HUES64 (cell line): Measurements from ENCODE around the gene TLE5.

Source experiments
- H3K27ac ChIP-seq: 2 replicates; pipeline ENCODE4 v1.7.0; 2013; ENCODE audit warnings: low read depth, low read length, inconsistent platforms
- H3K27me3 ChIP-seq: 2 replicates; pipeline ENCODE4 v1.6.1; 2013; ENCODE audit warnings: mild to moderate bottlenecking, low read length; ENCODE audit not compliant: insufficient read depth
- H3K36me3 ChIP-seq: 2 replicates; pipeline ENCODE4 v1.6.1; 2013; ENCODE audit warnings: mild to moderate bottlenecking, low read length; ENCODE audit not compliant: insufficient read depth
- H3K4me1 ChIP-seq: 2 replicates; pipeline ENCODE4 v1.6.1; 2013; ENCODE audit warnings: mild to moderate bottlenecking, low read length, moderate library complexity; ENCODE audit not compliant: insufficient read depth
- H3K4me3 ChIP-seq: 2 replicates; pipeline ENCODE4 v1.5.1; 2013; ENCODE audit warnings: mild to moderate bottlenecking, low read length, moderate library complexity
- H3K9ac ChIP-seq: 2 replicates; pipeline ENCODE4 v1.6.1; 2013; ENCODE audit warnings: mild to moderate bottlenecking, low read depth, low read length
- H3K9me3 ChIP-seq: 2 replicates; pipeline ENCODE4 v1.6.1; 2013; ENCODE audit warnings: low read depth, low read length; ENCODE audit not compliant: insufficient read depth
- WGBS: fragments of 150-250, 120-280 bp; methylation state at CpG from one replicate; pipeline ENCODE4 v1.1.7; 2013; ENCODE audit warnings: missing lambda C conversion rate; 5-methylcytosine and 5-hydroxymethylcytosine counted together

TLE5 gene

DNA sequence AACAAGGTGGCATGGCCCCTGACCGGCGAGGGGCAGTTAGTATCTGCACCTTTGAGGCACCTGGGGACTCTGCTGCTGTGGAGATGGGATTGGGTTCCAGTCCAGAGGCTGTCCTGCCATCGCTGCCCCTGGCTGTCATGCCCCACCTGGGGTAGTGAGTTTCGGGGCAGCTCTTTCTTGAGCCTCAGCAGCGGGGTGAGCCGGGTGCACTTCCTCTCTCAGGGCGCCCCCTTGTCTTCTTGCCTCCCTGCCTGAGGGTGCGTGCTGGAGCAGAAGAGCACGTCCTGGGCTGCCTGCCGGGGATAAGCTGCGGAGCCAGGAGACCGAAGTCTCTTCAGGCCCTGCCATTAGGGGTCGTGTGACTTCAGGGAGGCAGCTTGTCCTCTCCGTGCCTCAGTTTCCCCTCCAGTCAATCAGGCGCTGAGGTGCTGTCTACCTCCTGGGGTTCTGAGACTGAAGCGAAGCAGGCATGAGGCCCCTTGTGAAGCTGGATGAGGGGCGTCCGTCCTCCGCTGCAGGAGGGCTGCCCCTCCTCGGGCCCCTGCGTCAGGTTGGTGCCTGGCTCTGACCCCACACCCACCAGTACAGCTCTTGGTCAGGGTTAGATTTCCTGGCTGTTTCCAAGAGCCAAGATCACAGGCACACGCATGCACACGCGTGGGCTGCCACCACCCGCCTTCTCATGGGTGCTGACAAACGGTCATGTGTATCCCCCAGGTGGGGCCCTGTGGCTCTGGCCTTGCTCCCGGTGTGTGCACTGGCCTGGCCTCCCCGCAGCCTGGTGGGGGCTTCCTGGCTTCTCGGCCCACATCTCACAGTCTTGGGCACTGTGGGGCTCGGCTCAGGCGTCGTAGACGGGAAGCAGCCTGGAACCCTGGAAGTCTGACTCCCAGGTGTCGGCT lies 40.2 kb upstream of the TLE5 start:
- 93% methylated on average over 34 of the region's 34 CpGs for WGBS
- Histone ChIP-seq H3K4me3 (no peak overlapping the region), H3K9ac (no peak overlapping the region), H3K4me1 (no peaks in the 10 kb centered on the region), H3K36me3 (no peaks in the 10 kb centered on the region), H3K27ac (no peak overlapping the region), H3K9me3 (no peaks in the 10 kb centered on the region), H3K27me3 (no peaks in the 10 kb centered on the region)

DNA sequence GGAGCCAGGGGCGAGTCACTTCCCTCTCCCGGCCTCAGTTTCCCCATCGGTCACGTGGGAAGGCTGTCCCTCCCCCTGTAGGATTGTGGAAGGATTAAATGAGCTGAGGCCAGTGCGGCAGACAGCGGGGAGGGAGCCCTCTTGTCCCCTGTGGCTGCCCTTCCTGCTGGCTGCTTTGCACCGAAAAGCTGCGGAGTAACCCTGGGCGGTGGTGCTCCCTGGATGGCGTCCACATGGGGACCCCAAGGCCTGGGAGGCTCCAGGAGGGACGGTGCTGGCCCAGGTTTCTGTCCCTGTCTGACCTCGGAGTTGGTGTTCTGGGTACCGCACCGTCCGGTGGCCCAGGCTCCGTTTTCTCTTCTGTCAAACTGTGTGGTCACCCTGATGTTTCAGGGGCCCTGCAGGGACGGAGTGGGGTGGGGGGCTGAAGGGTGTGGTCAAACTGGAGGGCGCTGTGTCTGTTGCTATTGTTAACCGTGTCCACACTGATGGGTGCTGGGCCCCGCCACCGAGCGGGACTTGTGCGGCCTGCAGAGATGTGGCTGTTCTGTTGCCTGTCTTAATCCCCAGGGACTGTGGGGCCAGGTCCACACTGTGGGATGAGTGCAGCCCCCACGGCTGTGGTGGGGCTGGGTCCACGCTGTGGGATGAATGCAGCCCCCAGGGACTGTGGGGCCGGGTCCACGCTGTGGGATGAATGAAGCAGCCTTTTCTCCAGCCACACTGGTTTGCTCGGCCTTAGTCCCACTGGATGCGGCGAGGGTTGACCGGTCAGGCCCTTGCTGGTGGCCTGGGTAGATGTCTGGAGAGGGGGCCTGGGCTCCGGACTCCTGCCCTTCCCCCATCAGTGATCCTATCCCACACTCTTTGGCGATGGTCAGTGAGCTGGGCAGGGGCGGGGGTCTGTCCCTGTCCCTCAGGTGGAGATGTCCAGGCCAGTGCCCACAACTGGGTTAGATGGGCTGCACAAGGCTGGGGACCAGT lies 38.7 kb upstream of the TLE5 start:
- Histone ChIP-seq H3K4me1 (0 out of 2 replicates have a peak, but pooled peaks cover 4% of the 10 kb centered on the region), H3K9ac (no peak overlapping the region), H3K27ac (no peak overlapping the region), H3K4me3 (no peak overlapping the region), H3K9me3 (no peaks in the 10 kb centered on the region), H3K27me3 (no peaks in the 10 kb centered on the region), H3K36me3 (no peaks in the 10 kb centered on the region)
- 88% methylated on average over 34 of the region's 34 CpGs for WGBS

DNA sequence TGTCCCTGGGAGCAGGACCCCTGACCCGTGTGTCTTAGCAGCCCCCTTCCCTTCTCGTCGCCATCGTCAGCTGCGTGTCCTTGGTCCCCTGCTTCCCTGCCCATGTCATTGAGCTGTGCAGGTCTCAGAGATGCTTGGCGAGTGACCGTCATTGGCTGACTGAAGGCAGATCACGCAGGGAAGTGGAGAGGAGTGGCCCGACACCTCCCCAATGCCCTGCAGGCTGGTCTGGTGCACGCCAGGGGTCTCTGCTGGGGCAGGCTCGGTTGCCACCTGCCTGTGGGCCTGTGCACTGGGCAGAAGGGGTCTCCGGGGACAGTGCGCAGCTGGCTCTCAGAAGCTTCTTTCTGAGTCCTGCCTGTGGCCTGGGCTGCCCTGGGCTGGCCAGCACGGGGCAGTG lies 38.0 kb upstream of the TLE5 start:
- H3K27me3 ChIP-seq = no peaks in the 10 kb centered on the region
- 94% methylated on average over 14 of the region's 14 CpGs for WGBS
- no peaks in the 10 kb centered on the region for H3K9me3 ChIP-seq
- H3K4me1 ChIP-seq = peaks cover 8% of the 10 kb centered on the region; the same call in 1 of the 2 replicates
- no peak overlapping the region for H3K4me3 ChIP-seq
- no peak overlapping the region for H3K9ac ChIP-seq
- H3K27ac ChIP-seq = no peak overlapping the region
- H3K36me3 ChIP-seq = no peaks in the 10 kb centered on the region

DNA sequence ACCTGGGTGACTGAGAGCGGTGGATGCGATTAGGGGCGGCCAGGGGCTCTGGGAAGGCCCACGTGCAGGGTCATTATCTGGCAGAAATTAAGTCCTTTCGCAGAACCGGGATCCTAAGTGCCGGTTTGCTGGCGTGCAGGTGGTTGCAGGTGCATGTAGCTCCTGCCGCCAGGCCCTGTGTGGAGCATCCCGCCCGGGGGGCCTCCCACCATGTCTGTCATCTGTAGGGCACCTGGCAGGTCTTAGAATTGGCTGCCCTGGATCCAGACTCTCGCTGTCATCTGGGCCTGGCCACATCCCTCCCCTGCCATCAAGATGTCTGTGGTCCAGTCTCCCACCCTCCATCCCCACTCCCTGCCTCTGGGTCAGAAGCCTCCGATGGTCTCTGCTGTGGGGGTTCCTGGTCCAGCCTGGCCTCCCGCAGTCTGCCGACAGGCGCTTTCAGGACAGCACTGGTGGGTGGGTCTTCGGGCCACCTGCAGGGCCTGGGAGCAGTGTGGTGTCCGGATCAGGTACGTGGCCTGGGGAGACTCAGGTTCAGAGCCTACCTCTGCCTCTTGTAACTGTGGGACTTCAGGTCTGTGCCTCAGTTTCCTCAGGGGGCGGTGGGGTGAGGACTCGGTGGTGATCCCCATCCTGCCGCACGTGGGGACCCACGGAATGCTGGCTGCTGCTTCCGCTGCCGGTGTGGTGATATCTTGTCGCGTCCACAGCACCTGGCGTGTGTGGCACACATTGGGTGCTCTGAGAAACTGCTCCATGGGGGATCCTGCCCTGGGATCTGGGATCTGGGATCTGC lies 37.3 kb upstream of the TLE5 start:
- Histone ChIP-seq H3K27ac (no peak overlapping the region), H3K4me3 (no peak overlapping the region), H3K4me1 (peaks cover 11% of the 10 kb centered on the region; the same call in 1 of the 2 replicates), H3K27me3 (no peaks in the 10 kb centered on the region), H3K9me3 (no peaks in the 10 kb centered on the region), H3K36me3 (no peaks in the 10 kb centered on the region), H3K9ac (no peak overlapping the region)
- 93% methylated on average over 29 of the region's 29 CpGs for WGBS

DNA sequence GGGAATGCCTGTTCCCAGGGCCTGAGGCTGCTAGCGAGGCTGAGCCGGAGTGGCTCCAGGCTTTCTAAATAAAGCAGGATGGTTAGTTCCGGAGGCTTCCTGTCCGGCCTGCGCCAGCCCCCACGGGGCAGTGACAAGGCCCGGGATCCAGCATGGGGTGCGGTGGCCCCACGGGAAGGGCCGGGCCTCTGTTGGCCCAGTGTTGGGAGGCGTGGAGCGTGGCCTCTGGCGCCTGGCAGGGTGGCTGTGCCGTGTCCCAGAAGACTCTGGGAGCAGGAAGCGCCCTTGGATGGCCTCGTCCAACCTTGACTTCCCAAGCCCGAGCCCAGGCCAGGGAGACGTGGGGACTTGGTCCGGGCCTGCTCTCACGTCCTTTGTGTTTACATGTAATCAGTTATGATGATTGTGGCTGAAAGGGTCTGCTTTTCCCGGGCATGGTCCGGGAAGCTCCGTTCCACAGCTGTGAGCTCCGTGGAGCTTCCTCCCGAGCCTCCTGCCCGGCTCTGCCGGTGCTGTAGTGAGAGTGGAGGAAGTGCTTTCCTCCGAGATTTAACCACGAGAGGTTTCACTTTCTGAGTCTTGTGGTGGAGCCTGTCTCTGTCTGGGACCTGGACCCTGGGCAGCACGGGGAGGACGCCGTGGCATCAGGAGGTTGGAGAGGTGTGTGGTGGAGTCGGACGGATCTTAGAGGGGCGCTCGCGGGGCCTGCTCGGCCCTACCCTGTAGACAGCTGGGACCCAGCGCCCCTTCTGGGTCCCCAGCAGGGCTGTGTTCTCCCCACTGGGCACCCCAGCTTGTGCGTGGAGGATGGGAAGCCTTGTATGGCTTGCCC lies 36.4 kb upstream of the TLE5 start:
- WGBS = 92% methylated on average over 40 of the region's 40 CpGs
- Histone ChIP-seq H3K4me3 (no peak overlapping the region), H3K4me1 (peaks cover 11% of the 10 kb centered on the region; the same call in 1 of the 2 replicates), H3K9me3 (no peaks in the 10 kb centered on the region), H3K9ac (no peak overlapping the region), H3K27me3 (no peaks in the 10 kb centered on the region), H3K27ac (no peak overlapping the region), H3K36me3 (no peaks in the 10 kb centered on the region)

DNA sequence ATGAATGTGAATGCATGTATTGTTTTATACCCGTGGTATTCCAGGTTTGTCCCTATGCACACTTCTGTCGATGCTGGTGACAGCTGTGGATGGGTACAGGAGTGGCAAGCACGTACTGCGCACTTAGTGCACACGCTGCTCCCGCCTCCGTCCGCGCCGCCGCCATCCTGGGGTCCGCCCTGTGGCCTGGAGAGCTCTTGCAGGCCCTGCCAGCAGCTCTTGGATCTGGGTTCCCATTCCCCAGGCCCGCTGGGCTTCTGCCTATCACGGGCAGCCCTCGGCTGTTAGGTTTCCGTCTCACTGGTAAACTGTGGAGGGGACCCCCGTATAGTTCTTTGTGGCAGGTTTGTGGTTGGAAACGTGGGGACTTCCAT lies 35.8 kb upstream of the TLE5 start:
- Histone ChIP-seq H3K27me3 (no peaks in the 10 kb centered on the region), H3K9me3 (no peaks in the 10 kb centered on the region), H3K4me3 (no peak overlapping the region), H3K27ac (no peak overlapping the region), H3K36me3 (no peaks in the 10 kb centered on the region), H3K9ac (no peak overlapping the region), H3K4me1 (peaks cover 11% of the 10 kb centered on the region; the same call in 1 of the 2 replicates)
- WGBS = 88% methylated on average over 18 of the region's 18 CpGs

DNA sequence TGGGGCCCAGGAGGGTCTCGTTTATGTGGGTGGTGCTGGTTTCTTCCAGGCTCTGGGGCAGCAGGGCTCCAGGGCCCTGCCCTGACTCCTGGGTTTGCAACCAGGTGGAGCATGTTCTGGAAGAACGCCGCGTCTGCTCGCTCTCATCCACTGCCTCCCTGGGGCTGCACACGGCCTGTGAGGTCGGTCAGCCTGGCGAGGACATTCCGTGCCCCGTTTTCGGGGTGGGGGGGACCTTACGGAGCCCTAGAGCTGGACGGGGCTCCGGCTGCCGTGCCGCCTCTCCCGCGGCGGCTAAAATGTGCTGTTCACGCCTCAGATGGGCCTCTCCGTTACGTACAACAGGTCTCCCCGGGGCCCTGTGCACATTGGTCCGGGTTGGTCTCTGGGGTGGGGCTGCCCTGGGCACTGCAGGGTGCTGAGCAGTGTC lies 35.2 kb upstream of the TLE5 start:
- Histone ChIP-seq H3K9me3 (no peaks in the 10 kb centered on the region), H3K27me3 (no peaks in the 10 kb centered on the region), H3K27ac (no peak overlapping the region), H3K4me3 (no peak overlapping the region), H3K36me3 (no peaks in the 10 kb centered on the region), H3K4me1 (peaks cover 11% of the 10 kb centered on the region; the same call in 1 of the 2 replicates), H3K9ac (no peak overlapping the region)
- WGBS = 95% methylated on average over 24 of the region's 24 CpGs

DNA sequence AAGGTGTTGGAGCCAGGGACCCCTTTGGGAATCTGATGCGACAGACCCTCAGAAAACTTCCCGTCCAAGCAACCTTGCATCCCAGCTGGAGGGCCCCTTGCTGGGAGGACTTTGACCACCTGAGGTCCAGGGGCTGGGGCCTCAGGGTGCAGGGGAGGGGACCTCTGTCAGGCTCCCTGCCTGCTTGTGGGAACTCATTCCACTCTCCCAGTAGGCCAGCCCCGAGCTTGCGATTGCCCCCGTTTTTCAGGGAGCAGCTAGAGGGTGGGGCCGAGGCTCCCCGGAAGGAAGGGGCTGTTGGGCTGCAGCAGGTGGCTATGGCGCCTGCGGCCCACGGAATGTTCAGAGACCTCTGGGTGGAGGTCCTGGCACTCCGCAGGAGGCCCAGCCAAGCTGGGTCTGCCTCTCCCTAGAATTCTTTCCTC lies 34.6 kb upstream of the TLE5 start:
- no peak overlapping the region for H3K27ac ChIP-seq
- no peak overlapping the region for H3K9ac ChIP-seq
- WGBS = 89% methylated on average over 11 of the region's 11 CpGs

DNA sequence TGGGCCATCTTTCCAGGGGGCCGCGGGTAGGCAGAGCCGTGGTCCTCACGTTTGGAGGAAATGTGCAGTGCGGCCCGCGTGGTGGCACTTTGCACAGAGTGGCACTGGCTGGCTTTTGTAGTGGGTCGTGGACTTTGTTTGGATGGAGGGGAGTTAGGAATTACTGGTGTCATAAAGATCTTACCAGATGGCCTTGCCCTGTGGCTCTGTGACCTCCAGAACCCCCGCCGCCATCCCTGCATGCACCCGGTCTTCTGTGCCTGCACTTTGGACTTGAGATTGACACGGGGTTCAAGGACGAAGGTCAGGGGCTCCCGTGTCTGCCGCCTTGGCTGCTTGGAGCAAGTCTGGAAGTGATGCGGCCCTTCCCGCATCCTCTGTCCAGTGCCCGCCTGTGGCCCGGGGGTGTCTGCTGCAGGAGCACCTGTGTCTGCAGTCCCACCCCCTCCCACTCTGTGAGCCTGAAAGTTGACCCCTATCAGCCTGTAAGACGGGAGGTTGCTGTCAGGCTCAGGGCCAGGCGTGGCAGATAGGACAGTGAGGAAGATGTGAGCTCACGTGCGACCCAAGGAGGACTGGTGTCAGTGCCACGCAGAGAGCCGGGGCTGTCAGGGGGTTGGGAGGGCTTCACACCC lies 34.1 kb upstream of the TLE5 start:
- 65% methylated on average over 25 of the region's 25 CpGs for WGBS
- Histone ChIP-seq H3K9me3 (no peaks in the 10 kb centered on the region), H3K27ac (no peak overlapping the region), H3K36me3 (no peaks in the 10 kb centered on the region), H3K4me1 (peaks cover 11% of the 10 kb centered on the region; the same call in 1 of the 2 replicates), H3K4me3 (peak overlapping the region; percentile 89), H3K9ac (peak overlapping the region; percentile 62), H3K27me3 (no peaks in the 10 kb centered on the region)

More for the DNA sequence above, 34.6 kb upstream of the TLE5 start:
- Histone ChIP-seq H3K9me3 (no peaks in the 10 kb centered on the region), H3K4me3 (no peak overlapping the region), H3K27me3 (no peaks in the 10 kb centered on the region), H3K36me3 (no peaks in the 10 kb centered on the region), H3K4me1 (peaks cover 11% of the 10 kb centered on the region; the same call in 1 of the 2 replicates)
